Testis (tissue), 3 donors: ENCODE measurements around the gene SDK1. TPM values are rescaled to one million over a fixed set of nuclear protein-coding genes. Genes with fewer than 3 reads are reported as not detected.

Experiments used
- DNase-seq: peaks from one replicate; pipeline ENCODE4 v3.0.0-alpha.2; 2019
- H3K27ac ChIP-seq, 2 donors: fragments of 200-600 bp; sonication (generic); one replicate each; pipeline ENCODE4 v1.5.1; 2019
- H3K27me3 ChIP-seq: fragments of 200-600 bp; sonication (generic); one replicate; pipeline ENCODE4 v1.5.1; 2019
- H3K36me3 ChIP-seq: fragments of 200-600 bp; sonication (generic); one replicate; pipeline ENCODE4 v1.5.1; 2017; ENCODE audit warnings: low read depth; ENCODE audit errors: missing control alignments
- H3K4me1 ChIP-seq: fragments of 200-600 bp; sonication (generic); one replicate; pipeline ENCODE4 v1.5.1; 2019
- H3K4me3 ChIP-seq, 2 donors: fragments of 200-600 bp; sonication (generic); one replicate each; pipeline ENCODE4 v1.5.1; 2017 to 2019
- H3K9me3 ChIP-seq: fragments of 200-600 bp; sonication (generic); one replicate; pipeline ENCODE4 v1.5.1; 2017
- CTCF ChIP-seq, 3 experiments: fragments of 450-650 bp in 2 of 3; fragments of 200-600 bp in 1 of 3; sonication (generic) in 1 of 3; IDR thresholded peaks; one replicate each; pipeline ENCODE4 v1.5.1; 2016 to 2019; ENCODE audit warnings: antibody characterized with exemption in 3 of 3, mild to moderate bottlenecking in 2 of 3, moderate library complexity in 1 of 3
- POLR2A ChIP-seq: fragments of 450-650 bp; IDR thresholded peaks from one replicate; pipeline ENCODE4 v1.6.1; 2017; ENCODE audit warnings: antibody characterized with exemption, mild to moderate bottlenecking, moderate library complexity
- WGBS, 2 donors: methylation state at CpG; one replicate each; pipeline ENCODE4 v1.1.5; 2018; 5-methylcytosine and 5-hydroxymethylcytosine counted together
- intact Hi-C: fragments of 100-400 bp; cut with DNase I; formaldehyde crosslinking; loops from one replicate; pipeline ENCODE4 v1.15.1; 2023; ENCODE audit warnings: low total_unique reads
- polyA plus RNA-seq: library from polyadenylated mRNA; stranded (reverse); fragments of 350-450 nt; fragmentation: Illumina TruSeq; extraction: RNeasy Lipid Tissue Mini Kit (QIAGEN cat#74804); gene quantifications from one replicate; pipeline ENCODE4 v1.2.3, GENCODE V29; 2014; ENCODE audit warnings: low read depth, low replicate concordance; ENCODE audit not compliant: insufficient read depth
- total RNA-seq, 2 donors: library from RNA; depleted of rRNA; stranded (reverse); fragments of >200 nt; gene quantifications; one replicate each; pipeline ENCODE4 v1.2.3, GENCODE V29; 2016

The SDK1 gene
- total and polyA plus RNA-seq, 3 donors from 2014 or later, result 20.0 to 36.2 (median 24.9) TPM

- no peaks in the 10 kb centered on the region for H3K4me1 ChIP-seq
- H3K4me3 ChIP-seq, result no peak overlapping the region
- intact Hi-C loops, result no loop called here
- no peaks in the 10 kb centered on the region for H3K27me3 ChIP-seq
- H3K9me3 ChIP-seq, result no peaks in the 10 kb centered on the region
- 91 to 92% methylated on average over 9 of the region's 9 CpGs for WGBS, 2 donors
- no peak for TF ChIP-seq POLR2A
- TF ChIP-seq CTCF (IDR thresholded peaks at IDR 0.05), result no peak
- H3K27ac ChIP-seq, result no peak overlapping the region
- H3K36me3 ChIP-seq, result no peaks in the 10 kb centered on the region
- no peak for DNase-seq
Measured at GRCh38 chr7:3846738-3847137, 545.7 kb downstream of the SDK1 start.

DNA sequence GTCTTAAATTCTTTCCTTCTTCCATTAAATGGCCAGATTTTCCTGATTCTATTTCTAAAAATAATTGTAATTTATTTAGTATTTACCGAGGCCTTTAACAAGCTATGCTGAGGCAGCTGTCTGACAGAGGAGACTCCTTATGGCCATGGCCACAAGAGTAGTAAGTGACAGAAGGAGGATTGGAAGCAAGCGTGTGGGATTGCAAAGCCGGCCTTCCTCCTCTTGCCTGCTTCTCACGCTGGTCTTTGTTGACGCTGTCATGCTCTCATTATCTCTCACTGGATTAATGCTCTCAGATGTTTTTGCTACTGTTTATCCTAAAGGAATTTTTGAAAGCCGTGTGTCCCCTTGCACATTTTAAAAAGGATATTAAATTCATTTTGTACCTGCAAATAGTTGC is 546.3 kb downstream of the SDK1 start:
- Histone ChIP-seq H3K27ac (no peak overlapping the region), H3K27me3 (no peaks in the 10 kb centered on the region), H3K4me1 (no peaks in the 10 kb centered on the region), H3K9me3 (no peaks in the 10 kb centered on the region), H3K4me3 (no peak overlapping the region), H3K36me3 (no peaks in the 10 kb centered on the region)
- WGBS, 2 donors, result 72 to 75% methylated on average over 6 of the region's 6 CpGs
- no peak for DNase-seq
- TF ChIP-seq CTCF (IDR thresholded peaks at IDR 0.05), result no peak
- no peak for TF ChIP-seq POLR2A
- intact Hi-C loops, result no loop called here

GRCh38 chr7:3859431-3859830 is 558.4 kb downstream of the SDK1 start:
- Histone ChIP-seq H3K4me3 (no peak overlapping the region), H3K9me3 (no peaks in the 10 kb centered on the region), H3K4me1 (no peaks in the 10 kb centered on the region), H3K27me3 (no peaks in the 10 kb centered on the region), H3K36me3 (no peaks in the 10 kb centered on the region), H3K27ac (no peak overlapping the region)
- 92 to 100% methylated on average over 1 of the region's 1 CpG for WGBS, 2 donors
- DNase-seq, result no peak
- TF ChIP-seq POLR2A (no peak), CTCF (IDR thresholded peaks at IDR 0.05) (no peak)
- intact Hi-C loops, result no loop called here

GRCh38 chr7:3860932-3861331 is 559.9 kb downstream of the SDK1 start:
- intact Hi-C loops, result no loop called here
- no peak overlapping the region for H3K4me3 ChIP-seq
- H3K27ac ChIP-seq, result no peak overlapping the region
- H3K9me3 ChIP-seq, result no peaks in the 10 kb centered on the region
- H3K36me3 ChIP-seq, result no peaks in the 10 kb centered on the region
- WGBS, 2 donors, result 71 to 78% methylated on average over 9 of the region's 9 CpGs
- TF ChIP-seq POLR2A, result no peak
- no peak for TF ChIP-seq CTCF (IDR thresholded peaks at IDR 0.05)
- no peaks in the 10 kb centered on the region for H3K27me3 ChIP-seq
- no peaks in the 10 kb centered on the region for H3K4me1 ChIP-seq
- DNase-seq, result no peak

- Histone ChIP-seq H3K36me3 (no peaks in the 10 kb centered on the region), H3K4me1 (no peaks in the 10 kb centered on the region), H3K4me3 (no peak overlapping the region), H3K27ac (no peak overlapping the region), H3K27me3 (no peaks in the 10 kb centered on the region), H3K9me3 (no peaks in the 10 kb centered on the region)
- 70% methylated on average over 1 of the region's 1 CpG for WGBS, 2 donors
- DNase-seq, result no peak
- intact Hi-C loops, result no loop called here
- TF ChIP-seq POLR2A (no peak), CTCF (IDR thresholded peaks at IDR 0.05) (no peak)
Measured at GRCh38 chr7:3861386-3861785, 560.3 kb downstream of the SDK1 start.
